Breast epithelium (tissue), 3 donors: ENCODE results near the gene TMCO6.

ENCODE experiments used
- CTCF ChIP-seq, 3 donors: fragments of 450-650 bp; IDR thresholded peaks; one replicate each; pipeline ENCODE4 v1.5.1; 2016 to 2017; ENCODE audit warnings: antibody characterized with exemption in 3 of 3, mild to moderate bottlenecking in 3 of 3, moderate library complexity in 3 of 3
- POLR2AphosphoS5 ChIP-seq, 3 donors: sonication (generic); formaldehyde crosslinking; IDR thresholded peaks; one replicate each; pipeline ENCODE4 v1.6.1; 2017; ENCODE audit warnings: antibody characterized with exemption in 3 of 3

GRCh38 chr5:140694276-140694675 is 55.0 kb downstream of the TMCO6 start:
- TF ChIP-seq CTCF (IDR thresholded peaks at IDR 0.05) (no peak), POLR2AphosphoS5 (IDR thresholded peaks at IDR 0.05) (no peak)
